Heart right ventricle (tissue), 16 donors: Measurements from ENCODE around the gene FCN3. TPM values are rescaled to one million over a fixed set of nuclear protein-coding genes. Genes with fewer than 3 reads are reported as not detected.
A peak's percentile ranks its signal among the peaks of the same experiment; 100 is the strongest.

Experiments
- ATAC-seq, 8 donors: fragments of 200-7000 bp; cut with Tn5 transposase; one replicate each; pipeline ENCODE4 v1.9.1; 2020; ENCODE audit warnings: mild to moderate bottlenecking in 8 of 8, moderate library complexity in 8 of 8, moderate number of reproducible peaks in 1 of 8
- DNase-seq, 2 donors: peaks; one replicate each; pipeline ENCODE4 v3.0.0-alpha.2; 2020
- H3K27ac ChIP-seq, 10 donors: fragments of 200-600 bp; sonication (generic) in 2 of 10; one replicate each; pipeline versions ENCODE4 v1.5.0 to v1.8.0; 2020 to 2022; ENCODE audit warnings: mild to moderate bottlenecking in 3 of 10
- H3K27me3 ChIP-seq, 7 donors: fragments of 200-600 bp; one replicate each; pipeline ENCODE4 v1.8.0; 2021 to 2022; ENCODE audit warnings: mild to moderate bottlenecking in 2 of 7
- H3K36me3 ChIP-seq, 9 donors: fragments of 200-600 bp; sonication (generic) in 1 of 9; one replicate each; pipeline versions ENCODE4 v1.5.0 to v1.8.0; 2020 to 2022; ENCODE audit warnings: mild to moderate bottlenecking in 2 of 9
- H3K4me1 ChIP-seq, 9 donors: fragments of 200-600 bp; sonication (generic) in 1 of 9; one replicate each; pipeline versions ENCODE4 v1.5.0 to v1.8.0; 2020 to 2022; ENCODE audit warnings: mild to moderate bottlenecking in 4 of 9
- H3K4me3 ChIP-seq, 10 donors: fragments of 200-600 bp; sonication (generic) in 2 of 10; one replicate each; pipeline versions ENCODE4 v1.5.0 to v1.8.0; 2020 to 2022; ENCODE audit warnings: mild to moderate bottlenecking in 7 of 10, moderate library complexity in 2 of 10
- H3K9me3 ChIP-seq, 11 donors: fragments of 200-600 bp in 10 of 11; sonication (generic) in 2 of 11; one replicate each; pipeline versions ENCODE4 v1.5.0 to v1.8.0; 2013 to 2022; ENCODE audit warnings: mild to moderate bottlenecking in 2 of 11, control low read depth in 1 of 11, moderate library complexity in 1 of 11
- CTCF ChIP-seq, 9 donors: fragments of 200-600 bp; sonication (generic) in 2 of 9; IDR thresholded peaks; one replicate each; pipeline versions ENCODE4 v1.5.0 to v1.8.0; 2021 to 2022; ENCODE audit warnings: antibody characterized with exemption in 9 of 9, mild to moderate bottlenecking in 5 of 9, moderate library complexity in 1 of 9
- WGBS, 2 donors: extraction: QIAGEN DNeasy Blood & Tissue Kit; methylation state at CpG; one replicate each; pipeline ENCODE4 v1.1.7; 2013; ENCODE audit warnings: inconsistent platforms in 1 of 2; 5-methylcytosine and 5-hydroxymethylcytosine counted together
- intact Hi-C, 10 donors: fragments of 100-400 bp; cut with DNase I; formaldehyde crosslinking; loops; one replicate each; pipeline versions ENCODE4 v1.11.1 to v1.14.2; 2022
- polyA plus RNA-seq, 2 donors: library from polyadenylated mRNA; stranded (reverse); fragments of 200-250 nt; gene quantifications; one replicate each; pipeline ENCODE4 v1.2.3, GENCODE V29; 2013
- total RNA-seq, 10 donors: library from RNA; stranded (reverse); fragmentation: NEBNext Ultra II Directional in 3 of 10; extraction: Animal tissue kit (Norgen Biotek cat#: 25700) in 3 of 10; gene quantifications; one replicate each; pipeline versions ENCODE4 v1.2.1 to v1.2.4, GENCODE V29; 2021 to 2023
- donor health status: Arrhythmogenic right ventricular cardiomyopathy.
- donor health status: ischemic (EF 13 %, LVEDD 7.1; RV severe dilation, severe dysfunction).
- donor health status: healthy with polysubstance abuse.
- donor health status: DM: no; HTN: yes; CAD: no.
- donor health status: DM: no; HTN: no; CAD: no.
- donor health status: ischemic (EF 25% LVEDD 6.9; RV normal size, moderate dysfunction).
- donor health status: ischemic (EF 25% LVEDD 5.7; RV mildly dilated, moderate dysfunction).
- donor health status: healthy.
- donor health status: DM: yes; HTN: yes; CAD: no.
- donor health status: Ischemic cardiomyopathy.
- donor health status: ischemic (EF 35%, LVEDD 5.7; RV mildly dilated, moderate dysfunction).
- donor health status: nonischemic (EF 11% LVEDD 7.7; RV severe dilation, severe dysfunction).
- donor health status: DM: yes; HTN: yes; CAD: no.
- donor health status: PGD.
- donor health status: ischemic (EF 29% LVEDD 5.4; RV normal size, mild dysfunction).
- donor health status: nonischemic (EF 23%, LVEDD 6.1; RV moderate dilation, normal function).

Gene FCN3
- total and polyA plus RNA-seq, 12 donors, result 1.6 to 210 (median 10.9) TPM

- H3K4me3 ChIP-seq, result peak overlapping the region in 1 of 10 donors; percentile 60
- DNase-seq, result no peak
- 79 to 83% methylated on average over 5 of the region's 5 CpGs for WGBS, 2 donors
- no peaks in the 10 kb centered on the region for H3K27me3 ChIP-seq
- no peak for ATAC-seq
- H3K4me1 ChIP-seq, result peaks cover 0 to 34% (median 0%) of the 10 kb centered on the region in 9 donors
- TF ChIP-seq CTCF (IDR thresholded peaks at IDR 0.05), result no peak
- no peaks in the 10 kb centered on the region for H3K9me3 ChIP-seq
- H3K36me3 ChIP-seq, result peaks cover 0 to 8% (median 0%) of the 10 kb centered on the region in 9 donors
- peak overlapping the region in 1 of 10 donors; percentile 92 for H3K27ac ChIP-seq
- intact Hi-C loops, result no loop called here
These were observed 31.0 kb downstream of the FCN3 start for GRCh38 chr1:27343639-27344025.

DNA sequence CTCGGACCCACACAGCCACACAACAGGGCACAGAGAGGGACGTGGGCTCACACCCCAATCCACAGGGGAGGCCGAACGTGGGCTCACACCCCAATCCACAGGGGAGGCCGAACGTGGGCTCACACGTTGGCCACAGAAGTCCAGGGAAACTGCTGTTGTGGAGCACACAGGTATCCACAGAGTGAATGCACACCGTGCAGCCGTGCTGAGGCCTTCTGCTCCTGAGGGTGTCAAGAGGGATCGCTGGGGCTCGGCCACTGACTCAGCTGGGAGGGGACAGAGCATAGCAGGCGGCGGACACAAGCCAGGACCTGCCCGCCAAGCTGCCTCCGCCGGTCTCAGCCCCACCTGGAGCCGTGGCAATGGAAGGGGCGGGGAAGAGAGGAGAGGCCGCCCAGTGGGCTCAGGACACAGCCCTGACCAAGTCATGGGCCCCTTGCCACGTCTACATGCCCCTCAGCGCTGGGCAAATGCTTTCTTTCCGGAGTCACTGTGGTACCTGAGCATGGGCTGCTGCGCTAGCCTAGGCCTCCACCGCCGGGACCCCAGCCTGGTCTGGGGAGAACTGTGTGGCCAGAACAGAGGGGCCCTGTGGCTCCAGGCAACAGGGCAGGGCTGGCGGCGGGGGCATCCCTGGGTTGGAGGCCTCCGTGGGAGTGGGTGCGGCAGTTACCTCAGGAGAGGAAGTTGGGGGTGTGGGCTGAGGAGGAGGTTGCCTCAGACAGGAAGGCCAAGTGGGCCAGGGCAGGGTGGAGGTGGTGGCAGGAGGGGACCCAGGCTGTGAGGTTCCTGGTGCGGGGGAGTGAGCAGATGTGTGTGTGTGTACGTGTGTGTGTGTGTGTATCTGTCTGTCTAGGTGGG, 31.6 kb downstream of the FCN3 start:
- Histone ChIP-seq H3K27ac (peak overlapping the region in 4 of 10 donors; percentile 19 to 92 (median 63)), H3K9me3 (no peaks in the 10 kb centered on the region), H3K4me3 (peak overlapping the region in 5 of 10 donors; percentile 3 to 60 (median 9)), H3K4me1 (peaks cover 0 to 34% (median 0%) of the 10 kb centered on the region in 9 donors), H3K36me3 (peaks cover 0 to 8% (median 0%) of the 10 kb centered on the region in 9 donors), H3K27me3 (no peaks in the 10 kb centered on the region)
- ATAC-seq (peak; percentile 30 to 79 (median 50)), DNase-seq (no peak)
- intact Hi-C loops, result no loop called here
- 61% methylated on average over 31 of the region's 31 CpGs for WGBS, 2 donors
- no peak for TF ChIP-seq CTCF (IDR thresholded peaks at IDR 0.05)

- no peaks in the 10 kb centered on the region for H3K27me3 ChIP-seq
- peaks cover 0 to 14% (median 0%) of the 10 kb centered on the region in 9 donors for H3K36me3 ChIP-seq
- DNase-seq (no peak), ATAC-seq (peak in 5 of 8 donors; percentile 2 to 17 (median 7))
- 84 to 91% methylated on average over 8 of the region's 8 CpGs for WGBS, 2 donors
- H3K9me3 ChIP-seq, result no peaks in the 10 kb centered on the region
- peak overlapping the region in 3 of 10 donors; percentile 3 to 60 (median 22) for H3K4me3 ChIP-seq
- H3K27ac ChIP-seq, result peak overlapping the region in 2 of 10 donors; percentile 67 to 92
- peaks cover 0 to 34% (median 0%) of the 10 kb centered on the region in 9 donors for H3K4me1 ChIP-seq
- intact Hi-C loops, result no loop called here
- no peak for TF ChIP-seq CTCF (IDR thresholded peaks at IDR 0.05)
These were observed 32.2 kb downstream of the FCN3 start for GRCh38 chr1:27342391-27342777.

DNA sequence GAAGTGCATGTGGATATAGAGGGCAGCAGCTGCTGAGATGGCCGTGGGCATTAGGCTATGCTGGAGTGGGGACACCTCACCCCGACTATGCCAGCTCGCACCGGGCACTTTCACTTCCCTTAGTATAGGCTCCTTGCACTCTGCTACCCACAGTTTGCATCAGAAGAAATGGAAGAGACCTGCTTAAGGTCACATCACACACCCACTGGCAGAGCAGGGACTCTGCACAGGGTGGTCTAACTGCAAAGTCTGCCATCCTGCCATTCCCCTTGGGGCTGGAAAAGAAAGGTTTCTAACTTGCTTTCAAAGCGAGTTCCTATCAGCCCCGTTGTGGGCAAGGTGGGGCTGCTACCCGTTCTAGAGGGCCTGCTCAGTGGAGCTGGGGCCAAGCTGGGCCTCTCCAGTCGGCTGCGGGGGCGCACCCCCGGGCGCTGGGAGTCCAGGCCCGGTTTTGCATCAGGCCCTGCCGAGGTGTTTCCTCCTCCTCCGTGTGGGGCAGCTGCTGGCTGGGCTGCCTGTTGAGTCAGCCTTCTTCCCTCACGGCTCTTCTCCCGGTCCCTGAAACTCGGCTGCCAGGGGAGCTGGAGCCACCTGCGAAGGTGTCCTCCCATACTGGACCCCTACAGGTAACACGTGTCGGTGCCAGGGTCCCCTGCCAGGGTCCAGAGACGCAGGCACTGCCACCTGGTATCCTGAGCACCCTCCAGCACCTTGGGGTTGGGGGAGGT, 32.9 kb downstream of the FCN3 start, which contains the start of gene SYTL1:
Gene SYTL1, plus strand, starts transcription at position 498 of the 728 bp plus-strand sequence. CDS start 3,313 bp downstream, outside the sequence.
- Histone ChIP-seq H3K27me3 (no peaks in the 10 kb centered on the region), H3K36me3 (peaks cover 0 to 20% (median 2%) of the 10 kb centered on the region in 9 donors), H3K4me1 (peaks cover 0 to 34% (median 0%) of the 10 kb centered on the region in 9 donors), H3K9me3 (no peaks in the 10 kb centered on the region), H3K27ac (peak within 1 kb of the TSS in 3 of 10 donors; percentile 19 to 92 (median 67)), H3K4me3 (peak within 1 kb of the TSS in 5 of 10 donors; percentile 3 to 60 (median 19))
- peak in 6 of 8 donors; percentile 20 to 51 (median 26) for ATAC-seq
- 40 to 44% methylated on average over 22 of the region's 22 CpGs for WGBS, 2 donors
- intact Hi-C loops, result no loop called here
- no peak for TF ChIP-seq CTCF (IDR thresholded peaks at IDR 0.05)
- no peak for DNase-seq
